Body of pancreas (tissue), 4 donors: ENCODE measurements around the gene KIAA1671. TPM values are rescaled to one million over a fixed set of nuclear protein-coding genes. Genes with fewer than 3 reads are reported as not detected.

Experiments used
- ATAC-seq: fragments of 150-250 bp; one replicate; pipeline ENCODE4 v1.9.1; 2016
- DNase-seq, 4 donors: peaks; one replicate each; pipeline ENCODE4 v3.0.0-alpha.2; 2019
- H3K27ac ChIP-seq, 4 donors: fragments of 200-600 bp; sonication (generic); 1 replicate in 3 of 4; 2 replicates in 1 of 4; pipeline versions ENCODE4 v1.5.1 to v1.6.1; 2016 to 2019; ENCODE audit warnings: mild to moderate bottlenecking in 1 of 4, mixed read lengths in 1 of 4, moderate library complexity in 1 of 4
- H3K27me3 ChIP-seq, 2 donors: fragments of 200-600 bp; sonication (generic); one replicate each; pipeline ENCODE4 v1.6.0; 2016; ENCODE audit warnings: mild to moderate bottlenecking in 1 of 2
- H3K36me3 ChIP-seq, 2 donors: fragments of 200-600 bp; sonication (generic); replicated peaks in 1 of 2; 2 replicates each; pipeline ENCODE4 v1.5.1; 2016; ENCODE audit warnings: low read depth in 2 of 2; ENCODE audit not compliant: insufficient read depth in 1 of 2
- H3K4me1 ChIP-seq: fragments of 200-600 bp; sonication (generic); one replicate; pipeline ENCODE4 v1.6.0; 2016
- H3K4me3 ChIP-seq, 2 donors: fragments of 200-600 bp; sonication (generic); 1 replicate in 1 of 2; 2 replicates in 1 of 2; pipeline ENCODE4 v1.5.1; 2016 to 2019
- H3K9me3 ChIP-seq, 3 donors: fragments of 200-600 bp; sonication (generic); 1 replicate in 2 of 3; 2 replicates in 1 of 3; pipeline ENCODE4 v1.5.1; 2016
- POLR2A ChIP-seq, 3 donors: fragments of 450-650 bp; IDR thresholded peaks; one replicate each; pipeline ENCODE4 v1.6.1; 2016; ENCODE audit warnings: antibody characterized with exemption in 3 of 3, mild to moderate bottlenecking in 2 of 3
- WGBS, 2 donors: methylation state at CpG; one replicate each; pipeline ENCODE4 v1.1.5; 2017; 5-methylcytosine and 5-hydroxymethylcytosine counted together
- intact Hi-C: fragments of 100-400 bp; cut with DNase I; formaldehyde crosslinking; loops from one replicate; pipeline ENCODE4 v1.15.1; 2023
- total RNA-seq, 2 donors: library from RNA; depleted of rRNA; stranded (reverse); fragments of >200 nt; gene quantifications; one replicate each; pipeline ENCODE4 v1.1.0, GENCODE V29; 2016
- TF ChIP-seq, protein P1 (sequence below), 7 experiments: fragments of 450-650 bp in 4 of 7; fragments of 200-600 bp in 3 of 7; sonication (generic) in 3 of 7; IDR thresholded peaks; one replicate each; pipeline ENCODE4 v1.5.1; 2016 to 2019; ENCODE audit warnings: antibody characterized with exemption in 7 of 7

The KIAA1671 gene
- total RNA-seq, 2 donors from 2014 or later: 24.9 to 79.8 TPM

DNA sequence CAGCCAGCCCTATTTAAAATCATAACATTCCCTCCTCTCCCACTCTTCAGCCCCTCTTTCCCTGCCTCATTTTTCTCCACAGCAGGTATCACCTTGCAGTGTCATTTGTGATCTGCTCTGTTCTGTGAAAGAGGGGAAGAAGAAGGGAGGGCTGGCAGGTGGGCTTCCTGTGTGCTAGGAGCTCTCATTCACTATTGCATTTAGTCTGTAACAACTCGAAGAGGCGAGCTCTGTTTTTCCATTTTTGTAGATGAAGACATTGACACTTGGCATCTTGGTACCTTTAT, 195.1 kb downstream of the KIAA1671 start:
- H3K4me3 ChIP-seq: no peak overlapping the region
- DNase-seq (no peak), ATAC-seq (no peak)
- WGBS, 2 donors: 73 to 81% methylated on average over 2 of the region's 2 CpGs
- H3K27ac ChIP-seq: peak overlapping the region in 2 of 4 donors; percentile 16 to 70
- intact Hi-C loops: no loop called here
- no peaks in the 10 kb centered on the region for H3K27me3 ChIP-seq
- no peak for TF ChIP-seq POLR2A (IDR thresholded peaks at IDR 0.05)
- no peaks in the 10 kb centered on the region for H3K36me3 ChIP-seq
- no peaks in the 10 kb centered on the region for H3K9me3 ChIP-seq
- peaks cover 24% of the 10 kb centered on the region for H3K4me1 ChIP-seq

DNA sequence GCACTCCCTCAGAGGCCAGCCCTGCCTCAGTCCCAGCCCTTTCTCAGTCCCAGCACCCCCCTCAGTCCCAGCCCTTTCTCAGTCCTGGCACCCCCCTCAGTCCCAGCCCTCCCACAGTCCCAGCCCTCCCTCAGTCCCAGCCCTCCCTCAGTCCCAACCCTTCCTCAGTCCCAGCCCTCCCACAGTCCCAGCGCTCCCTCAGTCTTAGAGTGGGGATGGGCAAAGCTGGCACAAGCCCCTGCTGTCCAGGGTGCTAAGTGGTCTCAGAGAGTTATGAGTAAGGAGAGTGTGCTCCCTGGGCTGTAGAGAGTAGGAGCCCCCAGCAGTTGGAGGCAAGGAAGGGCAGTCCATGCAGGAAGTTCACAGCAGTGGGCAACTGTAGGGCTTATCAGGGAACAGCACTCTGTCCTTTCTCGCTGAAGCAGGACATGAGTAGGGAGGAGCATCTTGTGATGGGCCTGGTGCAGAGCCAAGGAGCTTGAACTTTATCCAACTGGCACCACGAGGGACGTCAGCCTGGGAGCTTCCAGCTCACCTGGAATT, 195.7 kb downstream of the KIAA1671 start:
- no peaks in the 10 kb centered on the region for H3K27me3 ChIP-seq
- H3K36me3 ChIP-seq: no peaks in the 10 kb centered on the region
- H3K9me3 ChIP-seq: no peaks in the 10 kb centered on the region
- ATAC-seq (peak; percentile 52), DNase-seq (peak; percentile 26 to 60 (median 46))
- WGBS, 2 donors: 18 to 24% methylated on average over 4 of the region's 4 CpGs
- intact Hi-C loops: no loop called here
- TF ChIP-seq, protein P1, sequence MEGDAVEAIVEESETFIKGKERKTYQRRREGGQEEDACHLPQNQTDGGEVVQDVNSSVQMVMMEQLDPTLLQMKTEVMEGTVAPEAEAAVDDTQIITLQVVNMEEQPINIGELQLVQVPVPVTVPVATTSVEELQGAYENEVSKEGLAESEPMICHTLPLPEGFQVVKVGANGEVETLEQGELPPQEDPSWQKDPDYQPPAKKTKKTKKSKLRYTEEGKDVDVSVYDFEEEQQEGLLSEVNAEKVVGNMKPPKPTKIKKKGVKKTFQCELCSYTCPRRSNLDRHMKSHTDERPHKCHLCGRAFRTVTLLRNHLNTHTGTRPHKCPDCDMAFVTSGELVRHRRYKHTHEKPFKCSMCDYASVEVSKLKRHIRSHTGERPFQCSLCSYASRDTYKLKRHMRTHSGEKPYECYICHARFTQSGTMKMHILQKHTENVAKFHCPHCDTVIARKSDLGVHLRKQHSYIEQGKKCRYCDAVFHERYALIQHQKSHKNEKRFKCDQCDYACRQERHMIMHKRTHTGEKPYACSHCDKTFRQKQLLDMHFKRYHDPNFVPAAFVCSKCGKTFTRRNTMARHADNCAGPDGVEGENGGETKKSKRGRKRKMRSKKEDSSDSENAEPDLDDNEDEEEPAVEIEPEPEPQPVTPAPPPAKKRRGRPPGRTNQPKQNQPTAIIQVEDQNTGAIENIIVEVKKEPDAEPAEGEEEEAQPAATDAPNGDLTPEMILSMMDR (IDR thresholded peaks at IDR 0.05): no peak
- no peak for TF ChIP-seq POLR2A (IDR thresholded peaks at IDR 0.05)
- peak overlapping the region in 3 of 4 donors; percentile 41 to 70 (median 44) for H3K27ac ChIP-seq
- peaks cover 24% of the 10 kb centered on the region for H3K4me1 ChIP-seq
- no peak overlapping the region for H3K4me3 ChIP-seq

DNA sequence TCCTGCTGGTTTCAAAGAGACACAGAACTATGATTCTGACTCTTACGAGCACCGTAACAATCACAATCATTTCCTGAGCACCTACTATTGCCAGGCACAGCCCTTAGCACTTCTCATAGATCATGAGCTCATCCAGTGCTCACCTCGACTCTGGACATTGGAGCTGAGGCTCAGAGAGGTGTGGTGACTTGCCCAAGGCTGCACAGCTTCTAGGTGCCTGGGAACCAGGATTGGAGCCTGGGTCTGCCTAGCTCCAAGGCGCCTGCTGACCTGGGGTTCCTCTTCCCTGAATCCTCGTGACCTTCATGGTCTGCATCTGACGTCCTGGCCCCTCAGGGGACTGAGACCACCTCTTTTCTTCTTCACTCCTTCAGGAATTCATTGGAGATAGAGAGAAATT, 196.5 kb downstream of the KIAA1671 start:
- ATAC-seq (no peak), DNase-seq (no peak)
- Histone ChIP-seq H3K4me3 (no peak overlapping the region), H3K9me3 (no peaks in the 10 kb centered on the region), H3K4me1 (peaks cover 28% of the 10 kb centered on the region), H3K36me3 (no peaks in the 10 kb centered on the region), H3K27me3 (no peaks in the 10 kb centered on the region), H3K27ac (peak overlapping the region in 3 of 4 donors; percentile 30 to 70 (median 44))
- intact Hi-C loops: no loop called here
- TF ChIP-seq POLR2A (IDR thresholded peaks at IDR 0.05): no peak
- TF ChIP-seq, protein P1 (IDR thresholded peaks at IDR 0.05): no peak
- 82% methylated on average over 5 to 6 of the region's 6 CpGs for WGBS, 2 donors

DNA sequence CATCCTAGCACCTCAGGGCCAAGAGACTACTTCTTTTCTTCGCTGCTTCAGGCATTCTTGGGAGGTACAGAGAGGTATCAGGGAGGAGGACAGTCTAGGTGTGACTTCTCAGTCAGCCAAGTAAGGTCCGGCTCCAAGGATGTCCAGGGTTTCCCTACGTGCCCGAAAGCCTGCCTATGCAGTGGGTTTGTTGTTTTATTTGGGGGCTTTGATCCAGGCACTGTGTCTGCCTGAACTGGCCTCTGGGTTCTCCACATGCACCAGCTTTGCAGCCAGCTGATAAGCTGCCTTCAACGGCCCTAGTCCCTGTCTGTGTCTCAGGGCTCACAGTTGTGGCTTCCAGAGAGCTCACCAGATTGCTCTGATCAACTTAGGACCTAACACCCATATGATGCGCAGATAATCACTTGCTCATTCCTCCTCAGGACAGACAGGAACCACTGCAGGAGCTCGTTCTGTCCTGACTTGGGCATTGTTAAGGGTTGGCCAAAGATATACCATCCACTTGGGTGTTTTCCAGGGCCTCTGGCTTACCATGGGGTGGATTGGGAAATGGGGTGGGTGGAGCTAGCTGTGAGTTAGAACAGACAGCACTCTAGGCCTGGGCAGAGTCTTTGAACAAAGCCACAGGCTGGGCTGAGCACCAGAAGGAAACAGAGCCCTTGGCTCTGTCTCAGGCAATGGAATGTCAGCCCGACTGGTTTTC, 201.6 kb downstream of the KIAA1671 start:
- Histone ChIP-seq H3K36me3 (no peaks in the 10 kb centered on the region), H3K27me3 (no peaks in the 10 kb centered on the region), H3K4me3 (no peak overlapping the region), H3K9me3 (no peaks in the 10 kb centered on the region), H3K4me1 (peaks cover 20% of the 10 kb centered on the region), H3K27ac (peak overlapping the region in 3 of 4 donors; percentile 13 to 64 (median 57))
- peak; percentile 80 for ATAC-seq
- peak; percentile 41 to 76 (median 69) for DNase-seq
- 73 to 77% methylated on average over 6 to 8 of the region's 8 CpGs for WGBS, 2 donors
- TF ChIP-seq, protein P1 (IDR thresholded peaks at IDR 0.05): no peak
- no peak for TF ChIP-seq POLR2A (IDR thresholded peaks at IDR 0.05)
- intact Hi-C loops: no loop called here

GRCh38 chr22:25154667-25154999, 202.1 kb downstream of the KIAA1671 start:
- peaks cover 16% of the 10 kb centered on the region for H3K4me1 ChIP-seq
- H3K36me3 ChIP-seq: no peaks in the 10 kb centered on the region
- H3K27ac ChIP-seq: peak overlapping the region in 3 of 4 donors; percentile 13 to 64 (median 57)
- intact Hi-C loops: no loop called here
- DNase-seq (no peak), ATAC-seq (no peak)
- no peak overlapping the region for H3K4me3 ChIP-seq
- H3K9me3 ChIP-seq: no peaks in the 10 kb centered on the region
- TF ChIP-seq, protein P1 (IDR thresholded peaks at IDR 0.05): no peak
- TF ChIP-seq POLR2A (IDR thresholded peaks at IDR 0.05): no peak
- no peaks in the 10 kb centered on the region for H3K27me3 ChIP-seq
- 52 to 63% methylated on average over 1 to 2 of the region's 2 CpGs for WGBS, 2 donors
